ENCODE measurements around the gene MRPL2. TPM values are rescaled to one million over a fixed set of nuclear protein-coding genes. Genes with fewer than 3 reads are reported as not detected.

Gene MRPL2
- total and polyA plus RNA-seq, 2 donors from 2014 or later, result 56.6 to 127 TPM

- H3K9ac ChIP-seq (ENCODE audit: low read length in 3 of 3), result no peak overlapping the region
- H3K27ac ChIP-seq (ENCODE audit: low read depth in 2 of 2, low read length in 2 of 2), result no peak overlapping the region
- peaks cover 0 to 6% (median 0%) of the 10 kb centered on the region in 3 donors for H3K4me1 ChIP-seq (ENCODE audit: control insufficient read depth in 2 of 3, insufficient read depth in 2 of 3, low read depth in 1 of 3, low read length in 3 of 3)
- FAIRE-seq, result no peak
- intact Hi-C loops (cut with DNase I), result no loop called here
- no peaks in the 10 kb centered on the region for H3K27me3 ChIP-seq (ENCODE audit: control insufficient read depth, insufficient read depth, low read length)
- peak overlapping the region in 1 of 3 donors; percentile 3 for H3K4me3 ChIP-seq (ENCODE audit: low read length in 3 of 3)
- H3K36me3 ChIP-seq (ENCODE audit: control insufficient read depth in 2 of 3, insufficient read depth in 3 of 3, low read length in 3 of 3), result peaks cover 0 to 2% (median 0%) of the 10 kb centered on the region in 3 donors
- H3K9me3 ChIP-seq (ENCODE audit: control insufficient read depth in 2 of 3, insufficient read depth in 1 of 3, low read length in 3 of 3), result no peaks in the 10 kb centered on the region
- DNase-seq, result peak in 2 of 5 donors; percentile 58 to 86
- no peak for TF ChIP-seq CTCF (IDR thresholded peaks at IDR 0.05; ENCODE audit: borderline replicate concordance, extremely low read depth, insufficient read depth)
Measured at GRCh38 chr6:43078691-43079090, 19.5 kb upstream of the MRPL2 start.

DNA sequence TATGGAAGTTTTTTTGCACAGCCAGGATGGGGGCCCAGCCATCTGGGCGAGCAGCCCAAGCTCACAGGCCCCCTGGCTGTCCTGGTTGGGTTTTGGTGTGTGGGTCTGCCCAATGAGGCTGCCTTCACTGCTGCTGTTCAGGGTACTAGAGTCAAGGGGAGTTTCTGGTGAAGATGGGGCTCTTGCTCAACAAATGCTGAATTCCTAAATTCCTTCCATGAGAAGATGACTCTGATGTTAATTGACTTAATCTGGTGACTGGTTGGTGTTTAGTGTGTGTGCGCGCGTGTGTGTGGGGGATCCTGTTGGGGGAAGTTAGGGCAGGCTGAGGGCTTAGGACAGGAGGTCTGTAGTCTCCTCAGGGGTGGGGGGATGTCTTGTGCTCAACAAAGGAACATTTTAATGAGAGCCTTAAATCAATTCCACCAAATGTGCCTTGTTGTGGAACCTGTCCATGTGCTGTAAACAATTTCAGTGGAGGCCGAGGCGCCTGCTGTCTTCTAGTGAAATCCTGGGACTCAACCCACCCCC is 18.8 kb upstream of the MRPL2 start:
- no peaks in the 10 kb centered on the region for H3K9me3 ChIP-seq (ENCODE audit: control insufficient read depth in 2 of 3, insufficient read depth in 1 of 3, low read length in 3 of 3)
- no peak for TF ChIP-seq CTCF (IDR thresholded peaks at IDR 0.05; ENCODE audit: borderline replicate concordance, extremely low read depth, insufficient read depth)
- H3K9ac ChIP-seq (ENCODE audit: low read length in 3 of 3), result peak overlapping the region in 1 of 3 donors; percentile 61
- H3K4me3 ChIP-seq (ENCODE audit: low read length in 3 of 3), result peak overlapping the region in 2 of 3 donors; percentile 65 to 73
- no peak overlapping the region for H3K27ac ChIP-seq (ENCODE audit: low read depth in 2 of 2, low read length in 2 of 2)
- H3K4me1 ChIP-seq (ENCODE audit: control insufficient read depth in 2 of 3, insufficient read depth in 2 of 3, low read depth in 1 of 3, low read length in 3 of 3), result peaks cover 0 to 6% (median 0%) of the 10 kb centered on the region in 3 donors
- no peak for FAIRE-seq
- peak; percentile 32 to 84 (median 61) for DNase-seq
- H3K27me3 ChIP-seq (ENCODE audit: control insufficient read depth, insufficient read depth, low read length), result no peaks in the 10 kb centered on the region
- intact Hi-C loops (cut with DNase I), result no loop called here
- H3K36me3 ChIP-seq (ENCODE audit: control insufficient read depth in 2 of 3, insufficient read depth in 3 of 3, low read length in 3 of 3), result peaks cover 0 to 2% (median 0%) of the 10 kb centered on the region in 3 donors

DNA sequence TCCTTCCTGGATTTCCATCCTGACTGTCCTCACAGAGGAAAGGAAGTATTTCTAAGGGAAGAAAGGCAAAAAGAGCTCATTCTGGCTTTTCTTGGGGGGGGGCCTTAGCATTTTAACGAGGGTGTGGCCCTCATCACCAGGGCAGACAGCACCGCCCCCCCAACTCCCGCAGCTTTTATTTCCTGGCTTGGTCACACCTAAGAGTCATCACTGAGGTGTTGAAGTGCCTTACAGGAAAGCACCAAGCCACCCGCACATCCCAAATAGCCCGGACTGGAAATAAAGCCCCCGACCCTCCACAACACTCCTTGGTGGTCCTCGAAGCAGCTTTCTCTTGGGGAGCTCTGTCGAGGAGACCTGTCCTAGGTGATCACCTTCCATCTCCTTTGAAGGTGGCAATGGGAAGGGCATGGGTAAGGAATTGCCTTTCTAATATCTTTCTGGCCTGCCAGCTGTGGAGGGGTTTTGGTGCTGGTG is 18.1 kb upstream of the MRPL2 start:
- Histone ChIP-seq H3K36me3 (ENCODE audit: control insufficient read depth in 2 of 3, insufficient read depth in 3 of 3, low read length in 3 of 3) (peaks cover 0 to 3% (median 2%) of the 10 kb centered on the region in 3 donors), H3K4me3 (ENCODE audit: low read length in 3 of 3) (peak overlapping the region; percentile 64 to 73 (median 65)), H3K4me1 (ENCODE audit: control insufficient read depth in 2 of 3, insufficient read depth in 2 of 3, low read depth in 1 of 3, low read length in 3 of 3) (peaks cover 0 to 6% (median 0%) of the 10 kb centered on the region in 3 donors), H3K9ac (ENCODE audit: low read length in 3 of 3) (peak overlapping the region in 2 of 3 donors; percentile 32 to 61), H3K9me3 (ENCODE audit: control insufficient read depth in 2 of 3, insufficient read depth in 1 of 3, low read length in 3 of 3) (no peaks in the 10 kb centered on the region), H3K27me3 (ENCODE audit: control insufficient read depth, insufficient read depth, low read length) (no peaks in the 10 kb centered on the region), H3K27ac (ENCODE audit: low read depth in 2 of 2, low read length in 2 of 2) (no peak overlapping the region)
- no peak for FAIRE-seq
- no peak for TF ChIP-seq CTCF (IDR thresholded peaks at IDR 0.05; ENCODE audit: borderline replicate concordance, extremely low read depth, insufficient read depth)
- peak in 1 of 5 donors; percentile 4 for DNase-seq
- intact Hi-C loops (cut with DNase I), result no loop called here

Measured in kidney (tissue), 14 donors.